Measurements from ENCODE around the gene PGLYRP4.

Gene PGLYRP4

GRCh38 chr1:153389401-153389800 lies 40.8 kb upstream of the PGLYRP4 start:
- H3K4me1 ChIP-seq (ENCODE audit: insufficient read depth, low read length, severe bottlenecking): no peaks in the 10 kb centered on the region
- H2AFZ ChIP-seq (ENCODE audit: low read length): no peak overlapping the region
- no peaks in the 10 kb centered on the region for H3K9me2 ChIP-seq (ENCODE audit: low read depth, low read length)

GRCh38 chr1:153387785-153388184 lies 39.1 kb upstream of the PGLYRP4 start:
- Histone ChIP-seq H3K27me3 (ENCODE audit: insufficient read depth, low read length) (no peaks in the 10 kb centered on the region), H3K27ac (ENCODE audit: low read depth, low read length, poor library complexity, severe bottlenecking) (no peak overlapping the region), H3K9ac (ENCODE audit: low read length) (no peak overlapping the region)

More at GRCh38 chr1:153389401-153389800, 40.8 kb upstream of the PGLYRP4 start:
- H3K9ac ChIP-seq (ENCODE audit: low read length): no peak overlapping the region
- no peak overlapping the region for H3K4me3 ChIP-seq (ENCODE audit: low read depth, low read length, poor library complexity, severe bottlenecking)
- H3K4me2 ChIP-seq (ENCODE audit: low read length): no peak overlapping the region
- no peaks in the 10 kb centered on the region for H3K9me3 ChIP-seq (ENCODE audit: low read length)
- H3K36me3 ChIP-seq (ENCODE audit: insufficient read depth, low read length): no peaks in the 10 kb centered on the region
- no peaks in the 10 kb centered on the region for H3K27me3 ChIP-seq (ENCODE audit: insufficient read depth, low read length)
- TF ChIP-seq CTCF (IDR thresholded peaks at IDR 0.05; ENCODE audit: low read length) (no peak), EZH2 (IDR thresholded peaks at IDR 0.05; ENCODE audit: borderline replicate concordance, low read length) (no peak)
- no peaks in the 10 kb centered on the region for H4K20me1 ChIP-seq (ENCODE audit: insufficient read depth, low read length)
- no peaks in the 10 kb centered on the region for H3F3A ChIP-seq (ENCODE audit: insufficient read depth, low read length)
- no peaks in the 10 kb centered on the region for H3K79me2 ChIP-seq (ENCODE audit: insufficient read depth, low read length)
- no peak overlapping the region for H3K27ac ChIP-seq (ENCODE audit: low read depth, low read length, poor library complexity, severe bottlenecking)

GRCh38 chr1:153387001-153387400 lies 38.4 kb upstream of the PGLYRP4 start:
- Histone ChIP-seq H3K4me3 (ENCODE audit: low read depth, low read length, poor library complexity, severe bottlenecking) (no peak overlapping the region), H3K4me2 (ENCODE audit: low read length) (no peak overlapping the region), H3K27me3 (ENCODE audit: insufficient read depth, low read length) (no peaks in the 10 kb centered on the region), H3K9me2 (ENCODE audit: low read depth, low read length) (no peaks in the 10 kb centered on the region), H3K9me3 (ENCODE audit: low read length) (no peaks in the 10 kb centered on the region), H3K9ac (ENCODE audit: low read length) (no peak overlapping the region), H4K20me1 (ENCODE audit: insufficient read depth, low read length) (no peaks in the 10 kb centered on the region), H3F3A (ENCODE audit: insufficient read depth, low read length) (no peaks in the 10 kb centered on the region), H3K27ac (ENCODE audit: low read depth, low read length, poor library complexity, severe bottlenecking) (no peak overlapping the region), H3K79me2 (ENCODE audit: insufficient read depth, low read length) (no peaks in the 10 kb centered on the region), H2AFZ (ENCODE audit: low read length) (no peak overlapping the region), H3K4me1 (ENCODE audit: insufficient read depth, low read length, severe bottlenecking) (no peaks in the 10 kb centered on the region), H3K36me3 (ENCODE audit: insufficient read depth, low read length) (no peaks in the 10 kb centered on the region)
- TF ChIP-seq EZH2 (IDR thresholded peaks at IDR 0.05; ENCODE audit: borderline replicate concordance, low read length) (no peak), CTCF (IDR thresholded peaks at IDR 0.05; ENCODE audit: low read length) (no peak)

More at GRCh38 chr1:153387785-153388184, 39.1 kb upstream of the PGLYRP4 start:
- TF ChIP-seq CTCF (IDR thresholded peaks at IDR 0.05; ENCODE audit: low read length) (no peak), EZH2 (IDR thresholded peaks at IDR 0.05; ENCODE audit: borderline replicate concordance, low read length) (no peak)
- no peaks in the 10 kb centered on the region for H3K79me2 ChIP-seq (ENCODE audit: insufficient read depth, low read length)
- no peaks in the 10 kb centered on the region for H3K4me1 ChIP-seq (ENCODE audit: insufficient read depth, low read length, severe bottlenecking)
- H3K36me3 ChIP-seq (ENCODE audit: insufficient read depth, low read length): no peaks in the 10 kb centered on the region
- H3F3A ChIP-seq (ENCODE audit: insufficient read depth, low read length): no peaks in the 10 kb centered on the region
- H3K9me3 ChIP-seq (ENCODE audit: low read length): no peaks in the 10 kb centered on the region
- H4K20me1 ChIP-seq (ENCODE audit: insufficient read depth, low read length): no peaks in the 10 kb centered on the region
- no peak overlapping the region for H3K4me3 ChIP-seq (ENCODE audit: low read depth, low read length, poor library complexity, severe bottlenecking)
- H3K4me2 ChIP-seq (ENCODE audit: low read length): no peak overlapping the region
- H2AFZ ChIP-seq (ENCODE audit: low read length): no peak overlapping the region
- H3K9me2 ChIP-seq (ENCODE audit: low read depth, low read length): no peaks in the 10 kb centered on the region

All from OCI-LY1 (cell line).